Left forelimb (tissue), 1 donor: ENCODE measurements around the gene OBSCN.
A peak's percentile ranks its signal among the peaks of the same experiment; 100 is the strongest.
"Not testable (repeated sequence)": the region's sequence is repeated elsewhere in the genome, so short reads cannot be mapped to it uniquely, and the experiment has no call there.

Experiments used
- DNase-seq: peaks from one replicate; pipeline ENCODE4 v3.0.0-alpha.2; 2018; ENCODE audit warnings: low spot score

OBSCN gene

DNA sequence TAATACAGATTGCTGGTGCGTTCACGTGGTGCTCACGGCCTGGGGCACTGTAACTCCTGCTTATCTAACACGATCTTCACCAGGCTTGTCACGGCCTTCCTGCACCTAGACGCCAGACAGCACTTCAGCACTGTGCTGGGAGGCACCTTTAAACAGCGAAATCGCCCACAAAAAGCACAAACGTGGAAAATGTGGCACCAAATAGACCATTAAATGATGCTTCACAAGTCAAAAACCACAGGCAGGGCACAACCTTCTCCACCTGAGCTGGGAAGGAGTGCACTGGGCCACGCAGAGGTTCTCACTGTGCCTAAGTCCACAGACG, 22.2 kb upstream of the OBSCN start:
- no peak for DNase-seq

DNA sequence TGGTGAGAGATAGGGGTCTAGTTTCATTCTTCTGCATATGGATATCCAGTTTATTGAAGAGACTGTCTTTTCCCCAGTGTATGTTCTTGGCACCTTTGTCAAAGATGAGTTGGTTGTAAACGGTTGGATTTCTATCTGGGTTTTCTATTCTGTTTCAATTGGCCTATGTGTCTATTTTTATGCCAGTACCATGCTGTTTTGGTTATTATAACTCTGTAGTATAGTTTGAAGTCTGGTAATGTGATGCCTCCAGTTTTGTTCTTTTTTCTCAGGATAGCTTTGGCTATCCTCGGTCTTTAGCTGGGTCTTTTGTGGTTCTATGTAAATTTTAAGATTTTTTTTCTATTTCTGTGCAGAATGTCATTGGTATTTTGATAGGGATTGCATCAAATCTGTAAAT, 19.6 kb upstream of the OBSCN start:
- not testable (repeated sequence) for DNase-seq

GRCh38 chr1:228190182-228190581, 17.7 kb upstream of the OBSCN start:
- no peak for DNase-seq

- DNase-seq = no peak
Measured at GRCh38 chr1:228190778-228191177, 17.1 kb upstream of the OBSCN start.

GRCh38 chr1:228194436-228194835, 13.4 kb upstream of the OBSCN start:
- DNase-seq = no peak

DNA sequence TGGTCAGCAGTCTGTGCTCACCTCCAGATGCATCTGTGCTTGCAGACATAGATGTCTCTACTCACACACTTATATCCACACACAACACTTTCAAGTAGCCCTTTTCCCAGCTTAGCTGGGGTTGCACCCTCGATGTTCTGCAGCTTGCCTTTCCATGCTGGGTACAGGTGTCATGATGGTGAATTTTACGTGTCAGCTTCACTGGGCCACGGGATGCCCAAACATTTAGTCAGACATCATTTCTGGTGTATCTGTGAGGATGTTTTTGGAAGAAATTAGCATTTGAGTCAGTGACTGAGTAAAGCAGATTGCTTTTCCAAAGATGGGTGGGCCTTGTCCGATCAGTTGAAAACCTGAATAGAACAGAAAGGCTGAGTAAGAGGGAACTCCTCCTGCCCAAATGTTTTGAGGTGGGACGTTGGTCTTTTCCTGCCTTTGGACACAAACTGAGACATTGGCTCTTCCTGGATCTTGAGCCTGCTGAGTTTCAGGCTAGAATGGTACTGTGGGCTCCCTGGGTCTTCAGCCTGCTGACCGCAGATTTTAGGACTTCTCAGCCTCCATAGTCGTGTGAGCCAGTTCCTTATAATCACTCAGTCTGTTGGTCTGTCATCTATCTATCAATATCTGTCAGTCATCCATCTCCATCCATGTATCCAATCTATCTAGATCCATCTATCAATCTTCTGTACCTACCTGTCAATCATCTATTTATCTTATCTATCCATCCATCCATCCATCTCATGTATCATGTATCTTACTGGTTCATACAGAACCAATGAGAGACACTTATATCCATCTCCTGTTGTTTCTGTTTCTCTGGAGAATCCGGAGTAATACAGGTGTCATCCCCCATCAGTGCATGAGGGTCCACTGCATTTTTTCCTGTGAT, 12.7 kb upstream of the OBSCN start:
- no peak for DNase-seq

GRCh38 chr1:228197555-228198147, 10.2 kb upstream of the OBSCN start:
- DNase-seq = no peak

DNA sequence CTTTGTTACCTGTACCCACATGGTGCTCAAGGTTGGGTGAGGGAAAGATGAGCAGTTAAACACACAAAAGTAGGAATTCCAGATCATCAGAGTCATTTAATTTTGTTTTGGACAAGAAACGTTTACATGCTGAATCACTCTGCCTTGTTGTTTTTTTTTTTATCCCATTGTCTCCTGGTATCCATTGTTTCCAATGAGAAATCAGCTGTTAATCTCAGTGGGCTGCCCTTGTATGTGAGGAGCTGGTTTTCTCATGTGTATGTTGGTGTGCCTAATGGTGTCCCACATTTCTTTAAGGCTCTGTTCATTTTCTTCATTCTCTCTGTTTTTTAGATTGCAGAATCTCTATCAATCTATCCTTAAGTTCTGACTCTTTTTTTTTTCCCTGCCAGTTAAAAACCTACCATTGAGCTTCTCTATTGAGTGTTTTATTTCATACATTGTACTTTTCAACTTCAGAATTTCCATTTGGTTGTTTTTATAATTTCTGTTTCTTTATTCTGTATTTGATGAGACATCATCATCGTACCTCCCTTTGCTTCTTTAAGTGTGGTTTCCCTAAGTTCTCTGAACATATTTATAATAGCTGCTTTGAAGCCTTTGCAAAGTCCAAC, 8.8 kb upstream of the OBSCN start:
- no peak for DNase-seq

- peak; percentile 38 for DNase-seq
Measured at GRCh38 chr1:228204958-228205357, 2.9 kb upstream of the OBSCN start.

DNA sequence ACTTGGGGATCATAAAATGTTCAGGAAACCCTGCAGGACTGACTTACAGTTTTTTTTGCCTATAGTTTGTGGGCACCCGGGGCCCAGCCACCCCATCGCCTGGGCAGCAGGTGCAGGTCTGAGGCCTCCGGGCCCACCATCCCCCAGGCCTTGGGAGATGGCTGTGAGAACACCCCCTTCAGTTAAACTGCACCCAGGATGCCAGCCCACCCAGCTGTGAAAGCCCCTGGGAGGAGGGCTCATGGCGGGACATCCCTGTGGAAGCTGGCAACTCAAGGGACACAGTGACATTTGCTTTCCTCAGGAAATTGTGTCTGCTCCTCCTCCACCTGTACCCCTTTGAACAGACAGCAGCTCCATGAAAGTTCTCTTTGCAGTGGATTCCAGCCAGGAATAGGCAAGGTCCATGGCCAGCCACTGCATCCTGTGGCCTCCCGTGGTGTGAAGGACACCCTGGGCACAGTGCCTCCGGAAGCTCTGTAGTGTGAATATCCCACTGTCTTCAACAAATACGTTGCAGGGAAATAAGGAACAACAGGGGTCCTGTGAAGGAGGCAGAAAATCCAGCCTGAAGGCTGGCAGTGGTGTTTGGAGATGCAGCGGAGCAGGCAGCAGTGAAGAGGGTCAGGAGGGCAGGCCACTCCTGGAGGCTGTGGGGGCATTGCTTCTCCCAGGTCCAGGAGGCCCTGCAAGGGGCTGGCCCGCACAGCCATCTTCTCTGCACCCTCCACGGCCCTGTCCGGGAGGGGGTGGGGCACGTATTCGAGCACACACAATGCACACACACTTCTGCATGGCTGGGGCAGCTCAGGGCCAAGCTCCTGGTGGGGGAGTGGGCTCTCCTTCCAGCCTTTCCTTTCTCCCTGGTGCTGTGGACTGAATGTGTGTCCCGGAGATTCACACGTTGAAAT, 2.1 kb upstream of the OBSCN start:
- DNase-seq = peak; percentile 50

DNA sequence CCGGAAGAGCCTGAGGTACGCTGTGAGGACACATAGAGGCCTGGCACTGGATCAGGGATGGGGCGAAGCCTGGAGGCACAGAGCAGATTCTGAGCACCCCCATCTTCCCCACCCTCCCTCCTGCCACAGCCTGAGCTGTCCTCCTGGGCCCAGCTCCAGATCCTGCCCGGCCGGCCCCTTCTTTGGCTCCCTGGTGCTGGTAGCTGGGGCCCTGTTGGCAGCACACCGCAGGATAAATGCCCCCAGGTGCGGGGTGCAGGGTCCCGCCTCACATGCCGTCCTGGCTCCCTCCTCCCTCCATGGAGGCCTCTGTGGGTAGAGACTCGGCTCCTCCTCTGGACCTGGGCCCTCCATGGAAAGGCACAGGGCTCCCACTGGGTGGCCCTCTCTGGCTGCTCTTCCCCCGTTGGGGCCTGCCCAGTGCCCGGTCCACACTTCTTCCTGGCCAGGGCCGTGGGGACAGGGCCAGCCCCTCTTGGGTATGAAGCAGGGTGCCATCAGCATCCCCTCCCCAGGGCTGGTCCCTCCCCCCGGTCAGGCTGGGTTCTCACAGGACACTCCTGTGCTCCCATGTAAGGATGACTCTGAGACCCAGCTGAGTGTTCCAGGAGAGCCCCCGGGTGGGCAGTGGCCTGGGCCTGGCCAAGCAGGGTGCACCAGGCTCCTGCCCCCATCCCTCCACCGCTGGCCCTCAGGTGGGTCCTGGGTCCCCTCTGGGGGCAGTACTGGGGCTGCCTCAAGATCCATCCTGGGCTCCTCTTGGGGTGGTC, 1.1 kb upstream of the OBSCN start:
- peak; percentile 58 for DNase-seq

DNA sequence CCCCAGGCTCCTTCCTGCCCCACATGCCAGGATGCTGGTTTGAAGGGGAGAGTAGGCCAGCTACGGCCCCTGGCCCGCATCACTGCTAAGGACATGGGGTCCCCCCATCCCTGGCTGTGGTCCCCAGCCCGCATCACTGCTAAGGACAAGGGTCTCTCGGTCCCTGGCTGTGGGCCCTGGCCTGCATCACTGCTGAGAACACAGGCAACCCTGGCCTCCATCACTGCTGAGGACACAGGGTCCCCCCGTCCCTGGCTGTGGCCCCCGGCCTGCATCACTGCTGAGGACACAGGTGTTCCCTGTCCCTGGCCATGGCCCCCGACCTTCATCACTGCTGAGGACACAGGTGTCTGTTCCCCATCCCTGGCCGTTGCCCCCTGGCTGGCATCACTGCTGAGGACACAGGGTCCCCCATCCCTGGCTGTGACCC, 448 bp upstream of the OBSCN start:
- DNase-seq = peak; percentile 61

DNA sequence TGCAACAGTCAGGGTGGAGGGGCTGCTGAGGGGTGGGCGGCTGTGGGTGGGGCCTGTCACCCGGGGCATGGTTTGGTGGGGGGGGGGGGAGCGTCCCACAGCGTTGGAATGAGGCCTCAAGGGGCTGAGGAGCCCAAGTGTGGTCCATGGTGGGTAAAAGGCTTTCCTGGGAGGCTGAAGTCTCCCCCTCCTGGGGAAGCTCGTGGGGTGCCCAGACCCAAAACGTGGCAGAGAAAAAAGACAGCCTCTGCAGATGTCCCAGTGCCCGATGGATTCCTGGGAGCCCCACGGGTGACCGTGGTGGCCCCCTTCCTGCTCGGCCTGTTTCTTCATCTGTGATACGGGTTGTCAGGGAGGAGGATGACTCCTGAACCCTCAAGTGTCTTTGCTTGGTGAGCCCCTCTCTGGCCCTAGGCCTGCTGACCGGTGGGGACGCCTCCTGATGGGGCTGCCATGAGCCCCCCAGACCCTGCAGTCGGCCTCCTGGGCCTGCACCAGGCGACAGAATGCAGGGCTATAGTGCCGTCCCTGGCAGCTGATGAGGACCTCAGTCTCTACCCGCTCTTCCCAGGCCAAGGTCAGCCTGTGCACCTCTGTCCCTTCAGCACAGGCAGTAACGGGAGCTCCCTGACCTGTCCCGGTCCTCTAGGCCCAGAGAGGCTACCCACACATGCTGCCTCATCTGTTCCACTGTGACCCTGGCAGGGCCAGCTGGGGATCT, 1.1 kb downstream of the OBSCN start:
- peak; percentile 62 for DNase-seq

- DNase-seq = peak; percentile 61
Measured at GRCh38 chr1:228209657-228210056, 1.8 kb downstream of the OBSCN start.

- DNase-seq = peak; percentile 58
Measured at GRCh38 chr1:228210076-228210651, 2.3 kb downstream of the OBSCN start.

- DNase-seq = peak; percentile 62
Measured at GRCh38 chr1:228210712-228211530, 3.1 kb downstream of the OBSCN start.

- no peak for DNase-seq
Measured at GRCh38 chr1:228211531-228212414, 3.9 kb downstream of the OBSCN start.

- DNase-seq = no peak
Measured at GRCh38 chr1:228212415-228212965, 4.6 kb downstream of the OBSCN start.
